GM23338 (cell line): Measurements from ENCODE around the gene KLHL6. TPM values are rescaled to one million over a fixed set of nuclear protein-coding genes. Genes with fewer than 3 reads are reported as not detected.

Experiments used
- ATAC-seq: fragments of 200-7000 bp; cut with Tn5 transposase; 3 replicates; pipeline ENCODE4 v1.9.1; 2020
- DNase-seq: peaks from one replicate; pipeline ENCODE4 v3.0.0-alpha.2; 2015; ENCODE audit warnings: low spot score
- H2AFZ ChIP-seq: fragments of 200-600 bp; sonication (generic); 2 replicates; pipeline ENCODE4 v1.8.0; 2016; ENCODE audit warnings: antibody characterized with exemption, mild to moderate bottlenecking, moderate library complexity
- H3F3A ChIP-seq: fragments of 200-600 bp; sonication (generic); replicated peaks from 2 replicates; pipeline ENCODE4 v1.8.0; 2017; ENCODE audit warnings: antibody characterized with exemption, mixed run types, low read depth
- H3K27ac ChIP-seq: fragments of 200-600 bp; sonication (generic); 2 replicates; pipeline ENCODE4 v1.6.1; 2016; ENCODE audit warnings: low read depth
- H3K27me3 ChIP-seq: fragments of 200-600 bp; sonication (generic); 2 replicates; pipeline ENCODE4 v1.8.0; 2016; ENCODE audit warnings: mild to moderate bottlenecking, mixed run types, moderate library complexity; ENCODE audit not compliant: insufficient read depth
- H3K36me3 ChIP-seq: fragments of 200-600 bp; sonication (generic); 2 replicates; pipeline ENCODE4 v1.8.0; 2016; ENCODE audit warnings: mild to moderate bottlenecking; ENCODE audit not compliant: insufficient read depth
- H3K4me1 ChIP-seq: fragments of 200-600 bp; sonication (generic); 2 replicates; pipeline ENCODE4 v1.8.0; 2016; ENCODE audit warnings: mild to moderate bottlenecking, moderate library complexity; ENCODE audit not compliant: insufficient read depth
- H3K4me2 ChIP-seq: fragments of 200-600 bp; sonication (generic); 2 replicates; pipeline ENCODE4 v1.7.1; 2017; ENCODE audit warnings: mixed run types
- H3K4me3 ChIP-seq: fragments of 200-600 bp; sonication (generic); 2 replicates; pipeline ENCODE4 v1.6.1; 2016; ENCODE audit warnings: mixed run types
- H3K79me2 ChIP-seq: fragments of 200-600 bp; sonication (generic); replicated peaks from 2 replicates; pipeline ENCODE4 v1.8.0; 2017; ENCODE audit warnings: mild to moderate bottlenecking; ENCODE audit not compliant: insufficient read depth
- H3K9me2 ChIP-seq: fragments of 200-600 bp; sonication (generic); 2 replicates; pipeline ENCODE4 v1.8.0; 2017; ENCODE audit not compliant: insufficient read depth
- H4K20me1 ChIP-seq: fragments of 200-600 bp; sonication (generic); replicated peaks from 2 replicates; pipeline ENCODE4 v1.8.0; 2017; ENCODE audit warnings: mild to moderate bottlenecking; ENCODE audit not compliant: insufficient read depth
- H3K27ac Mint-ChIP-seq: 2 replicates; pipeline ENCODE4 v1.8.0; 2020; ENCODE audit warnings: inconsistent platforms, mild to moderate bottlenecking, moderate library complexity, mixed read lengths
- H3K27me3 Mint-ChIP-seq: 3 replicates; pipeline ENCODE4 v1.8.0; 2022; ENCODE audit warnings: low read depth, mild to moderate bottlenecking, moderate library complexity, mixed read lengths, inconsistent platforms; ENCODE audit not compliant: insufficient read depth, poor library complexity
- H3K36me3 Mint-ChIP-seq: 3 replicates; pipeline ENCODE4 v1.8.0; 2021; ENCODE audit warnings: low read depth, mild to moderate bottlenecking, inconsistent platforms, moderate library complexity, mixed read lengths
- H3K4me1 Mint-ChIP-seq: 3 replicates; pipeline ENCODE4 v1.8.0; 2020; ENCODE audit warnings: mild to moderate bottlenecking, inconsistent platforms, mixed read lengths
- H3K4me3 Mint-ChIP-seq: 3 replicates; pipeline ENCODE4 v1.8.0; 2021; ENCODE audit warnings: moderate library complexity, mild to moderate bottlenecking, inconsistent platforms, mixed read lengths
- H3K9me3 Mint-ChIP-seq: 3 replicates; pipeline ENCODE4 v1.8.0; 2020; ENCODE audit warnings: moderate library complexity, mild to moderate bottlenecking, inconsistent platforms, mixed read lengths
- CTCF ChIP-seq, 2 experiments: fragments of 200-600 bp in 1 of 2; sonication (generic) in 1 of 2; conservative IDR thresholded peaks; 2 replicates each; pipeline versions ENCODE4 v1.5.1 to v1.6.1; 2016 to 2017; ENCODE audit warnings: antibody characterized with exemption in 2 of 2, low read depth in 2 of 2, mild to moderate bottlenecking in 2 of 2, moderate library complexity in 1 of 2
- EZH2 ChIP-seq: fragments of 200-600 bp; sonication (generic); IDR thresholded peaks from one replicate; pipeline ENCODE4 v1.8.0; 2017; ENCODE audit warnings: antibody characterized with exemption, mild to moderate bottlenecking, low read depth; ENCODE audit not compliant: unreplicated experiment
- EZH2phosphoT487 ChIP-seq: fragments of 200-600 bp; sonication (generic); IDR thresholded peaks from one replicate; pipeline ENCODE4 v1.8.1; 2018; ENCODE audit warnings: antibody characterized with exemption; ENCODE audit not compliant: unreplicated experiment
- JUNB ChIP-seq: IDR thresholded peaks from one replicate; pipeline ENCODE4 v1.6.1; 2016; ENCODE audit warnings: antibody characterized with exemption; ENCODE audit not compliant: unreplicated experiment
- NANOG ChIP-seq: IDR thresholded peaks from 2 replicates; pipeline ENCODE4 v1.6.1; 2016; ENCODE audit warnings: antibody characterized with exemption, borderline replicate concordance
- POLR2AphosphoS5 ChIP-seq: IDR thresholded peaks from 2 replicates; pipeline ENCODE4 v1.6.1; 2016; ENCODE audit warnings: antibody characterized with exemption, low read depth
- ZNF331 ChIP-seq: fragments of 250-450 bp; sonication (Bioruptor Pico); IDR thresholded peaks from 2 replicates; pipeline ENCODE4 v1.5.0; 2020; ENCODE audit warnings: low read depth, mild to moderate bottlenecking, moderate library complexity
- ZNF462 ChIP-seq: fragments of 250-450 bp; sonication (Bioruptor Pico); IDR thresholded peaks from 2 replicates; pipeline ENCODE4 v1.5.0; 2020; ENCODE audit warnings: mild to moderate bottlenecking, moderate library complexity
- polyA plus RNA-seq: library from polyadenylated mRNA; unstranded; fragments of >200 nt; fragmentation: Nextera tagmentation; extraction: Ambion mirVana; gene quantifications from 2 replicates; pipeline ENCODE4 v1.2.1, GENCODE V29; 2016
- total RNA-seq: library from RNA; depleted of rRNA; stranded (reverse); fragments of >200 nt; shearing (Covaris generic); gene quantifications from 2 replicates; pipeline ENCODE4 v1.2.3, GENCODE V29; 2014
- TF ChIP-seq, protein P1 (sequence below): IDR thresholded peaks from one replicate; pipeline ENCODE4 v1.6.1; 2018; ENCODE audit warnings: antibody characterized with exemption; ENCODE audit not compliant: unreplicated experiment

The KLHL6 gene
- total and polyA plus RNA-seq, 2 experiments from 2014 or later: not detected

GRCh38 chr3:183488343-183488742 is 67.2 kb downstream of the KLHL6 start (continued):
- no peak for TF ChIP-seq ZNF462 (CRISPR knock-in tag)
- TF ChIP-seq CTCF (conservative IDR thresholded peaks at IDR 0.05; ENCODE audit: low read depth in 2 of 2): no peak
- TF ChIP-seq JUNB: no peak
- TF ChIP-seq EZH2: no peak
- TF ChIP-seq EZH2phosphoT487: no peak
- TF ChIP-seq NANOG: no peak

GRCh38 chr3:183487896-183488295 is 67.6 kb downstream of the KLHL6 start:
- ATAC-seq (no peak), DNase-seq (no peak)
- no peaks in the 10 kb centered on the region; the same call in 2 of the 3 replicates for H3K36me3 Mint-ChIP-seq
- Histone ChIP-seq H3K27me3 (no peaks in the 10 kb centered on the region), H3K27ac (no peak overlapping the region), H2AFZ (0 out of 2 replicates have a peak overlapping the region, but pooled peaks have one; percentile 24), H3K4me2 (no peak overlapping the region), H3K4me1 (peaks cover 29% of the 10 kb centered on the region), H3K4me3 (no peak overlapping the region), H3K9me2 (peaks cover 3% of the 10 kb centered on the region; the same call in 1 of the 2 replicates), H4K20me1 (no peaks in the 10 kb centered on the region), H3K36me3 (no peaks in the 10 kb centered on the region), H3K79me2 (no peaks in the 10 kb centered on the region), H3F3A (peaks cover 4% of the 10 kb centered on the region; the same call in 1 of the 2 replicates)
- TF ChIP-seq POLR2AphosphoS5 (no peak), EZH2 (no peak), ZNF331 (CRISPR knock-in tag) (no peak), EZH2phosphoT487 (no peak), JUNB (no peak)
- TF ChIP-seq, protein P1, sequence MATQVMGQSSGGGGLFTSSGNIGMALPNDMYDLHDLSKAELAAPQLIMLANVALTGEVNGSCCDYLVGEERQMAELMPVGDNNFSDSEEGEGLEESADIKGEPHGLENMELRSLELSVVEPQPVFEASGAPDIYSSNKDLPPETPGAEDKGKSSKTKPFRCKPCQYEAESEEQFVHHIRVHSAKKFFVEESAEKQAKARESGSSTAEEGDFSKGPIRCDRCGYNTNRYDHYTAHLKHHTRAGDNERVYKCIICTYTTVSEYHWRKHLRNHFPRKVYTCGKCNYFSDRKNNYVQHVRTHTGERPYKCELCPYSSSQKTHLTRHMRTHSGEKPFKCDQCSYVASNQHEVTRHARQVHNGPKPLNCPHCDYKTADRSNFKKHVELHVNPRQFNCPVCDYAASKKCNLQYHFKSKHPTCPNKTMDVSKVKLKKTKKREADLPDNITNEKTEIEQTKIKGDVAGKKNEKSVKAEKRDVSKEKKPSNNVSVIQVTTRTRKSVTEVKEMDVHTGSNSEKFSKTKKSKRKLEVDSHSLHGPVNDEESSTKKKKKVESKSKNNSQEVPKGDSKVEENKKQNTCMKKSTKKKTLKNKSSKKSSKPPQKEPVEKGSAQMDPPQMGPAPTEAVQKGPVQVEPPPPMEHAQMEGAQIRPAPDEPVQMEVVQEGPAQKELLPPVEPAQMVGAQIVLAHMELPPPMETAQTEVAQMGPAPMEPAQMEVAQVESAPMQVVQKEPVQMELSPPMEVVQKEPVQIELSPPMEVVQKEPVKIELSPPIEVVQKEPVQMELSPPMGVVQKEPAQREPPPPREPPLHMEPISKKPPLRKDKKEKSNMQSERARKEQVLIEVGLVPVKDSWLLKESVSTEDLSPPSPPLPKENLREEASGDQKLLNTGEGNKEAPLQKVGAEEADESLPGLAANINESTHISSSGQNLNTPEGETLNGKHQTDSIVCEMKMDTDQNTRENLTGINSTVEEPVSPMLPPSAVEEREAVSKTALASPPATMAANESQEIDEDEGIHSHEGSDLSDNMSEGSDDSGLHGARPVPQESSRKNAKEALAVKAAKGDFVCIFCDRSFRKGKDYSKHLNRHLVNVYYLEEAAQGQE: no peak
- peaks cover 64% of the 10 kb centered on the region for H3K4me1 Mint-ChIP-seq
- no peak overlapping the region for H3K27ac Mint-ChIP-seq
- peaks cover 11% of the 10 kb centered on the region for H3K27me3 Mint-ChIP-seq
- peaks cover 6% of the 10 kb centered on the region; the same call in 1 of the 3 replicates for H3K9me3 Mint-ChIP-seq
- H3K4me3 Mint-ChIP-seq: no peak overlapping the region
